Neural progenitor cell (in vitro differentiated cells): Measurements from ENCODE around the gene CRACR2B.

Experiments
- CTCF ChIP-seq: fragments of 200-600 bp; sonication (generic); IDR thresholded peaks from 2 replicates; pipeline ENCODE4 v1.5.1; 2017; ENCODE audit warnings: antibody characterized with exemption, mild to moderate bottlenecking
- EZH2 ChIP-seq: fragments of 200-600 bp; sonication (generic); IDR thresholded peaks from 2 replicates; pipeline ENCODE4 v1.6.1; 2017; ENCODE audit warnings: antibody characterized with exemption, mild to moderate bottlenecking, moderate library complexity
- EZH2phosphoT487 ChIP-seq: fragments of 200-600 bp; sonication (generic); IDR thresholded peaks from 2 replicates; pipeline ENCODE4 v1.6.1; 2017; ENCODE audit warnings: antibody characterized with exemption

GRCh38 chr11:846496-847098, 18.9 kb downstream of the CRACR2B start:
- TF ChIP-seq CTCF (no peak), EZH2 (no peak), EZH2phosphoT487 (no peak)
